ENCODE measurements around the gene ANKZF1. TPM values are rescaled to one million over a fixed set of nuclear protein-coding genes. Genes with fewer than 3 reads are reported as not detected.

Gene ANKZF1
- total RNA-seq, 1 donor from 2014 or later, result 38.0 TPM

- Mint-ChIP-seq H3K4me1 (ENCODE audit: low read depth) (peaks cover 12% of the 10 kb centered on the region), H3K9me3 (ENCODE audit: low read depth) (no peaks in the 10 kb centered on the region), H3K27ac (ENCODE audit: unreplicated experiment) (no peak overlapping the region), H3K27me3 (ENCODE audit: low read depth) (no peaks in the 10 kb centered on the region), H3K36me3 (ENCODE audit: low read depth) (peaks cover 31% of the 10 kb centered on the region), H3K4me3 (ENCODE audit: unreplicated experiment) (no peak overlapping the region)
- DNase-seq (ENCODE audit: low spot score), result no peak
- TF ChIP-seq CTCF (IDR thresholded peaks at IDR 0.05), result no peak
These were observed 46.3 kb upstream of the ANKZF1 start for GRCh38 chr2:219183151-219183772.

DNA sequence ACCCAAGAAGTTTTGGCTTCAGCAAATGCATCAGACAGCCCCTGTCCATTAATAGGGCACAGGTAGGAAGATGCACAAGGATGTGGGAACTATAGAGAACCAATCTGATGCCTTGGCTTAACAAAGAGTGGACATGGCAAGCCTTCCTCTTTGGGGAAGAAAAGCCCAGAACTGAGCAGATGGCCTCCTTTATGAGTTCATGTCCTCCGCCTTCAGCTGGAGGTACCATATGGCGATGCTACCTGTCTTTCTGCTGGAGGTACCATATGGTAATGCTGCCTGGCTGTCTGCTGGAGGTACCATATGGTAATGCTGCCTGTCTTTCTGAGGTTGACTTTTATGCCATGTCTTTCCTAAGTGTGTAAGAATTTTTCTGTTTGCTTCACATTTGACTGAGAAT lies 45.5 kb upstream of the ANKZF1 start:
- Mint-ChIP-seq H3K36me3 (ENCODE audit: low read depth) (peaks cover 31% of the 10 kb centered on the region), H3K9me3 (ENCODE audit: low read depth) (no peaks in the 10 kb centered on the region), H3K27ac (ENCODE audit: unreplicated experiment) (no peak overlapping the region), H3K4me1 (ENCODE audit: low read depth) (peaks cover 7% of the 10 kb centered on the region), H3K4me3 (ENCODE audit: unreplicated experiment) (no peak overlapping the region), H3K27me3 (ENCODE audit: low read depth) (no peaks in the 10 kb centered on the region)
- no peak for TF ChIP-seq CTCF (IDR thresholded peaks at IDR 0.05)
- no peak for DNase-seq (ENCODE audit: low spot score)

DNA sequence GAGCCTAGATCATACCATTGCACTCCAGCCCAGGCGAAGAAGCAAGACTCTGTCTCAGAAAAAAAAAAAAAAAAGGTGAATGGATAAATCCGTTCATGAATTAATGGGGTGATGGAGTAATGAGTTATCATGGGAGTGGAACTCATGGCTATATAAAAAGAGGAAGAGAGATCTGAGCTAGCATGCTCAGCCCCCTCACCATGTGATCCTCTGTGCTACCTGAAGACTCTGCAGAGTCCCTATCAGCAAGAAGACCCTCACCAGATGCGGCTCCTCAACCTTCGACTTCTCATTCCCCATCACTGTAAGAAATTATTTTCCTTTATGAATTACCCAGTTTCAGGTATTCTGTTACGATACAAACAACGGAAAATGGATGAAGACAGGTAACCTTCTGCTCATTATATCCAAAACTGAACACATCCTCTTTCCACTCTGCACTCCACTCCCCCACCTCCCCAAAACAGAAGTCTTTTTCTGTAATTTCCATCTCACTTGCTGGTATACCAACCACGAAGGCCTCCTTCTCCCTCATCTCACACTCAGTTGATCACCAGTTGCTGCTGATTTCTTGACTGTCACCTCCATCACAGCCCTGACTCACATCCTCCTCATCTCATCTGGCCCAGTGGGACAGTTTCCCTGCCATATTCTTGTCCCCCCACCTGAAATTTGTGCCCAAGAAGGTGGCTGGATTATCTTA lies 42.7 kb upstream of the ANKZF1 start:
- Mint-ChIP-seq H3K36me3 (ENCODE audit: low read depth) (peaks cover 17% of the 10 kb centered on the region), H3K27me3 (ENCODE audit: low read depth) (no peaks in the 10 kb centered on the region), H3K27ac (ENCODE audit: unreplicated experiment) (no peak overlapping the region), H3K9me3 (ENCODE audit: low read depth) (no peaks in the 10 kb centered on the region), H3K4me3 (ENCODE audit: unreplicated experiment) (no peak overlapping the region), H3K4me1 (ENCODE audit: low read depth) (no peaks in the 10 kb centered on the region)
- TF ChIP-seq CTCF (IDR thresholded peaks at IDR 0.05), result no peak
- no peak for DNase-seq (ENCODE audit: low spot score)

DNA sequence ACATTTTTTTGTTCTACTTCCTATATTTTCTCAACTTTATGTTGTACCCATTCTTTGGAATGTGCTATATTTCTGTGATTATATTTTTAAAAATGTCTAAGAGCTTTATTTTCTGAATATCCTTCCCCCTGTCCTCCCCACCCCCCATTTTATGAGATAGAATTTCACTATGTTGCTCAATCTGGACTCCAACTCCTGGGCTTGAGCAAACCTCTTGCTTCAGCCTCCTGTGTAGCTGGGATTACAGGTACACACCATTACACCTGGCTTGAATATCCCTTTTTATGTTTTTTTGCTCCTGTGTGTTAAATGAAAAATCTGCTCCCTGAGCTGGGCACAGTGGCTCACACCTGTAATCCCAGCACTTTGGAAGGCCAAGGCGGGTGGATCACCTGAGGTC lies 32.2 kb upstream of the ANKZF1 start:
- DNase-seq (ENCODE audit: low spot score), result no peak
- Mint-ChIP-seq H3K36me3 (ENCODE audit: low read depth) (no peaks in the 10 kb centered on the region), H3K4me1 (ENCODE audit: low read depth) (no peaks in the 10 kb centered on the region), H3K27me3 (ENCODE audit: low read depth) (peaks cover 9% of the 10 kb centered on the region), H3K9me3 (ENCODE audit: low read depth) (no peaks in the 10 kb centered on the region), H3K4me3 (ENCODE audit: unreplicated experiment) (no peak overlapping the region), H3K27ac (ENCODE audit: unreplicated experiment) (no peak overlapping the region)
- no peak for TF ChIP-seq CTCF (IDR thresholded peaks at IDR 0.05)

- no peaks in the 10 kb centered on the region for H3K9me3 Mint-ChIP-seq (ENCODE audit: low read depth)
- no peaks in the 10 kb centered on the region for H3K36me3 Mint-ChIP-seq (ENCODE audit: low read depth)
- H3K4me1 Mint-ChIP-seq (ENCODE audit: low read depth), result no peaks in the 10 kb centered on the region
- no peak overlapping the region for H3K4me3 Mint-ChIP-seq (ENCODE audit: unreplicated experiment)
- peaks cover 9% of the 10 kb centered on the region for H3K27me3 Mint-ChIP-seq (ENCODE audit: low read depth)
- no peak for DNase-seq (ENCODE audit: low spot score)
- TF ChIP-seq CTCF (IDR thresholded peaks at IDR 0.05), result no peak
- no peak overlapping the region for H3K27ac Mint-ChIP-seq (ENCODE audit: unreplicated experiment)
These were observed 30.6 kb upstream of the ANKZF1 start for GRCh38 chr2:219198974-219199373.

All from chondrocyte (in vitro differentiated cells).